ENCODE measurements around the gene OSBPL5. TPM values are rescaled to one million over a fixed set of nuclear protein-coding genes. Genes with fewer than 3 reads are reported as not detected.
"Not testable (repeated sequence)": the region's sequence is repeated elsewhere in the genome, so short reads cannot be mapped to it uniquely, and the experiment has no call there.

OSBPL5 gene
- total and polyA plus RNA-seq, 4 experiments from 2014 or later = 0.75 to 5.2 (median 2.9) TPM

DNA sequence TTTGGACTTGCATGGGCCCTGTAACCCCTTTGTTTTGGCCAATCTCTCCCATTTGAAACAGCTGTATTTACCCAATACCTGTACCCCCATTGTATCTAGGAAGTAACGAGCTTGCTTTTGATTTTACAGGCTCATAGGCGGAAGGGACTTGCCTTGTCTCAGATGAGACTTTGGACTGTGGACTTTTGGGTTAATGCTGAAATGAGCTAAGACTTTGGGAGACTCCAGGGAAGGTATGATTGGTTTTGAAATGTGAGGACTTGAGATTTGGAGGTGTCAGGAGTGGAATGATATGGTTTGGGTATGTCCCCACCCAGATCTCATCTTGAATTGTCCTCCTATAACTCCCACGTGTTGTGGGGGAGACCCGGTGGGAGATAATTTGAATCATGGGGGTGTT, 101.7 kb downstream of the OSBPL5 start:
- CTCF ChIA-PET (ENCODE audit: partially characterized antibody); H3K27ac ChIP-seq (ENCODE audit: low read depth, low read length); H3K4me3 ChIP-seq (ENCODE audit: low read length in 2 of 2); H3K9me3 Mint-ChIP-seq; intact Hi-C loops (cut with micrococcal nuclease); H3K4me1 Mint-ChIP-seq; DNase-seq; POLR2A ChIA-PET (ENCODE audit: partially characterized antibody); H3K9me3 ChIP-seq (ENCODE audit: control insufficient read depth in 1 of 2, low read length in 2 of 2); H3K27me3 ChIP-seq (ENCODE audit: insufficient read depth, low read length); H3K4me3 Mint-ChIP-seq; H3K4me1 ChIP-seq (ENCODE audit: insufficient read depth, low read length); H3K27ac Mint-ChIP-seq; H3K36me3 ChIP-seq (ENCODE audit: insufficient read depth, low read length); H3K36me3 Mint-ChIP-seq: not testable (repeated sequence)
- peaks cover 7 to 11% of the 10 kb centered on the region in 2 donors for H3K27me3 Mint-ChIP-seq

DNA sequence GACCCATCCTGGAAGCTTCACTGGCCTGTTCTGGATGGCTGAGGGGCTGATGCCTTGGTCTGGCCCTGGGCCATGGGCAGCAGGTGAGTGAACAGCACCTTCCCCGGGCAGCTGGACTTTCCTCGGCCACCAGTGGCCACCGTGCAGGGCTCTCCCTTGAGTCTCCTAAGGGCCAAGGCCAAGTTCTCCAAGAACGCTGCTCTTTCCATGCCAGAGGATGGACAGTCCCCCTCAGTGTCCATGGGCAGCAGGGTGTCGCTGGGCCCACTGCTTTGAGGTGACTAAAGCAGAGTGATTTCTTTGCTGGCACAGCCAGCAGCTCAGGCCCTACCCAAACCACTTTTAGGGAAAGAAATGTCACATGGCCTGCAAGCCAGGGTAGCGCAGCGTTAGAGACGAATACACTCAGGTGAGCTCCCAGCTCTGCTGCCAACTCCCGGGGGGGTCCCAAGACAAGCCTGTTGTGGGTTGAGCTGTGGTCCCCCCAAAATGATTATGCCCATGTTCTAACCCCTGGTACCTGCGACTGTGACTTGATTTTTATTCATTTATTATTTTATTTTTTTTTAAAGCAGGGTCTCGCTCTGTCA, 104.6 kb downstream of the OSBPL5 start:
- peaks cover 2 to 6% of the 10 kb centered on the region in 2 donors for H3K27me3 Mint-ChIP-seq
- ChIA-PET POLR2A (ENCODE audit: partially characterized antibody) (no interaction called here), CTCF (ENCODE audit: partially characterized antibody) (no interaction called here)
- no peak overlapping the region for H3K4me3 Mint-ChIP-seq
- no peak overlapping the region for H3K4me3 ChIP-seq (ENCODE audit: low read length in 2 of 2)
- H3K4me1 Mint-ChIP-seq = peaks cover 8 to 21% (median 14%) of the 10 kb centered on the region in 4 donors
- no peaks in the 10 kb centered on the region for H3K27me3 ChIP-seq (ENCODE audit: insufficient read depth, low read length)
- no peaks in the 10 kb centered on the region for H3K36me3 ChIP-seq (ENCODE audit: insufficient read depth, low read length)
- no peaks in the 10 kb centered on the region for H3K9me3 ChIP-seq (ENCODE audit: control insufficient read depth in 1 of 2, low read length in 2 of 2)
- no peak overlapping the region for H3K27ac Mint-ChIP-seq
- H3K9me3 Mint-ChIP-seq = no peaks in the 10 kb centered on the region
- H3K4me1 ChIP-seq (ENCODE audit: insufficient read depth, low read length) = peaks cover 10% of the 10 kb centered on the region
- H3K27ac ChIP-seq (ENCODE audit: low read depth, low read length) = no peak overlapping the region
- H3K36me3 Mint-ChIP-seq = peaks cover 0 to 3% of the 10 kb centered on the region in 2 donors
- intact Hi-C loops (cut with micrococcal nuclease) = no loop called here
- DNase-seq = no peak

DNA sequence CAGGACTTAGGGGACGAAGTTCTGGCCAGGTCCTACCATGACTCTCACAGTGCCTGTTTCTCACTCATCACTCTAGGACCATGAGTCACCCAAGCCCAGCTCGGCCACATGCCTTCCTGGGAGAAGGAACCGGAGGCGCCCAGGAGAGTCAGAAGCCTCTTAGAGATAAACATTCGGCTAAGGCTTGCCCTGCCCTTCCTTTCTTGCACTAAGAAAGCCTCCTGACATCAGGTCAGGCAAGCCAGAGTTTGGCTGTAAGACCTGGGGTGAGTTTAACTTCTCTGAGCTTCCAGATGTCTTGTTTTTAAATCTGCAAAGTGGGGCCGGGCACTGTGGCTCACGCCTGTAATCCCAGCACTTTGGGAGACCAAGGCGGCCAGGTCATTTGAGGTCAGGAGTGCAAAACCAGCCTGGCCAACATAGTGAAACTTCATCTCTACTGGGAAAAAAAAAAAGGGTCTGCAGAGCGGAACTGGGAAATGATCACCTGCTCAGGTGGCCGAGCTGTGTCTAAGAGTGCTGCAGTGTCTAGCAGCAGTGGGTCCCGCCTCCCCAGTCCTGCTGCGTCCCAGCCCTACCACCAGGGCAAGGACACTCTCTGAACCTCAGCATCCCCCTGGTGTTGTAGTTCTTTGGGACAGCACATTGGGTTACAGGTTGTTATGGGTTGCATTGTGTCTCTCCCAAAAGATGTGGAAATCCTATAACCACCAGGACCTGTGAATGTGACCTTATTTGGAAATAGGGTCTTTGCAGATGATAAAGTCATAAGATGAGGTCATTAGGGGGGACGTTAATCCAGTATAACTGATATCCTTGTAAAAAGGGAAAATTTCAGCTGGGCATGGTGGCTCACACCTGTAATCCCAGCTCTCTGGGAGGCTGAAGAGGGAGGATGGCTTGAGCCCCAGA, 106.1 kb downstream of the OSBPL5 start:
- intact Hi-C loops (cut with micrococcal nuclease) = no loop called here
- Histone ChIP-seq H3K36me3 (ENCODE audit: insufficient read depth, low read length) (peaks cover 2% of the 10 kb centered on the region), H3K9me3 (ENCODE audit: control insufficient read depth in 1 of 2, low read length in 2 of 2) (no peaks in the 10 kb centered on the region), H3K4me1 (ENCODE audit: insufficient read depth, low read length) (peaks cover 21% of the 10 kb centered on the region), H3K27ac (ENCODE audit: low read depth, low read length) (no peak overlapping the region), H3K4me3 (ENCODE audit: low read length in 2 of 2) (no peak overlapping the region), H3K27me3 (ENCODE audit: insufficient read depth, low read length) (no peaks in the 10 kb centered on the region)
- Mint-ChIP-seq H3K27ac (peak overlapping the region in 2 of 7 donors; percentile 59 to 64), H3K36me3 (peaks cover 0 to 10% of the 10 kb centered on the region in 2 donors), H3K4me3 (peak overlapping the region in 6 of 8 donors; percentile 29 to 62 (median 50)), H3K4me1 (peaks cover 15 to 35% (median 27%) of the 10 kb centered on the region in 4 donors), H3K27me3 (peaks cover 0 to 3% of the 10 kb centered on the region in 2 donors), H3K9me3 (no peaks in the 10 kb centered on the region)
- DNase-seq = no peak
- POLR2A ChIA-PET (ENCODE audit: partially characterized antibody) = no interaction called here
- CTCF ChIA-PET (ENCODE audit: partially characterized antibody) = no interaction called here

DNA sequence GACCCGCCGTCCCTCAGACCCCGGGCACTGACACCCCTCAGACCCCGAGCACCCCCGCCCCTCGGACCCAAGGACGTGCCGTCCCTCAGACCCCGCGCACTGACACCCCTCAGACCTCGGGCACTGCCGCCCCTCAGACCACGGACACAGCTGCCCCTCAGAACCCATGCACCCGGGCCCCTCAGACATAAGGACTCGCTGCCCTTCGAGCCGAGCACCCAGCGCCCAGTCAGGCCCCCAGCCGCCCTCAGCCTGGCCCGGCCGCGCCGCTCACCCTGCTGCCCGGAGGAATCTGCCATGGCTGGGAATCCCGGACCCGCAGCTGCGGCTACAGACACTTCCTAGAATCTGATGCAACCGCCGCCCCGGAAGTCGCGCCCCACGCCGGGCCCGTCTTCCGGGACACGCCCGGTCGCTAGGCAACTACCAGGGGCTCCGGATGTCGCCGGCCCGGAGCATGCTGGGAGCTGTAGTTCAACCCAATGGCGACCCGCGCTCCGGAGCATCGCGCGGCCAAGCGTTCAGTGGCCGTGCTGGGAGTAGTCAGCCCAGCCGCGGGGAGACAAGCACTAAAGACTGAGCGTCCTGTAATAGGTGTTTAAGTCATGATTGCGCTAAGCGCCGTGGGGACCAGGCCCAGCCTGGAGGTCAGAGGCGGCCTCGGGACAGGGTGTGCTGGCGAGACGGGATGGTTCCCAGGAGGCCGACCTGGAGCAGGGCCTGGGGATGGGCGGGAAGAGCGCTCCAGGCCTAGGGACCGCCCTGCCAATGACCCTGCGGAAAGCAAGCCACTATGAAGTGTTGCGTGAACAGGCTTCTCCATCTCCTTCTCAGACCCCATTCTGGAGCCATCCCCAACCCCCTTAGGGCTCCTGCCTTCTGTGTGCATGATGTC, 107.8 kb downstream of the OSBPL5 start, which contains the start of gene CARS1:
Gene CARS1 (minus strand): TSS at position 355 of the 895 bp plus-strand sequence. CDS start 56 bp downstream, at position 299.
- Mint-ChIP-seq H3K36me3 (peaks cover 0 to 13% of the 10 kb centered on the region in 2 donors), H3K27me3 (peaks cover 0 to 3% of the 10 kb centered on the region in 2 donors), H3K4me3 (peak within 1 kb of the TSS; percentile 86 to 93 (median 88)), H3K27ac (peak within 1 kb of the TSS; percentile 81 to 93 (median 90)), H3K4me1 (peaks cover 20 to 45% (median 35%) of the 10 kb centered on the region in 4 donors), H3K9me3 (no peaks in the 10 kb centered on the region)
- CTCF ChIA-PET (ENCODE audit: partially characterized antibody) = interaction anchor here (0.9 to 2.0 kb wide), 3 partner anchors 20 to 34 kb away, joined by 3 to 6 read pairs (median 4); no protein-coding TSS in a partner anchor
- Histone ChIP-seq H3K4me3 (ENCODE audit: low read length in 2 of 2) (peak within 1 kb of the TSS; percentile 58 to 85), H3K27ac (ENCODE audit: low read depth, low read length) (peak within 1 kb of the TSS; percentile 96), H3K36me3 (ENCODE audit: insufficient read depth, low read length) (peaks cover 6% of the 10 kb centered on the region), H3K9me3 (ENCODE audit: control insufficient read depth in 1 of 2, low read length in 2 of 2) (no peaks in the 10 kb centered on the region), H3K27me3 (ENCODE audit: insufficient read depth, low read length) (no peaks in the 10 kb centered on the region), H3K4me1 (ENCODE audit: insufficient read depth, low read length) (peaks cover 32% of the 10 kb centered on the region)
- intact Hi-C loops (cut with micrococcal nuclease) = loop anchor here (1.0 kb wide), 3 partner anchors 65 to 657 kb away; partner anchors contain the start of genes CDKN1C, NAP1L4 and TSSC4
- DNase-seq = peak; percentile 89 to 93 (median 90)
- POLR2A ChIA-PET (ENCODE audit: partially characterized antibody) = interaction anchor here (0.7 to 2.0 kb wide), 9 partner anchors 20 to 657 kb away, joined by 3 to 17 read pairs (median 4); partner anchors contain the start of genes KCNQ1OT1 and NAP1L4

DNA sequence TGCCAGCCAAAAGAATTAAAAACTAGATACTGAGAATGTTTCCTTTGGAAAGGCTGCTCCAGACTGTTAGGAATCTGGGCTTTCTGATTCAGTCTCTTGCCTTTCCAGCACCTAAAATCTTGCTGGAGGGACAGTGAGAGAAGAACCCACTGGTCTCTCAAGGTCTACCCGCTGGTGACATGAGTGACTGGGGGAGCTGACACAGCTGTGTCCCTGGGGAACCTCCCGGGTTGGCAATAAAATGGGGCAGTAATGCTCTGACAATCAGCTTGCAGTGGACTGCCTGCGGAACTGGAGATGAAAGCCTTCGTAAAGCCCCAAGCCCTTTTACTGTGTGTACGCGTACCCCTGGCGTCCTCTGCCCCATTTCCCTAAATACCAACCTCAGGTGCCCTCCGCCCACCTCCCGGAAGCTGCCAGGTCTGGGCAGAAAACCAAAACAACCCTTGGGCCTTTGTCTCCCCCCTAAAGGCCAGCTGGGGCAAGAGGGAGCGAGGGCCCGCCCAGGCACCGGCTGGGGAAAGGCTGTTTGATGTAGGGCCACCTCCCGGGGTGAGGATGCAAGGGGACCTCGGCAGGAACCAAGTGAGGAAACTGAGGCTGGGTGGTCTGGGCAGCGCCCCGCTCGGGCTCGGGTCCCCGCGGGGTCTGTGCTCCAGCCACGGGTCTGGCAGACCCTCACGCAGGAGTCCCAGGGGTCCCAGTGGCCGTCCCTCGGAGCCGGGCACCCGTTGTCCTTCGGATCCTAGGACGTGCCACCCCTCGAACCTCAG, 108.6 kb downstream of the OSBPL5 start:
- DNase-seq = peak in 4 of 5 donors; percentile 8 to 23 (median 16)
- H3K27me3 Mint-ChIP-seq = peaks cover 0 to 3% of the 10 kb centered on the region in 2 donors
- no peaks in the 10 kb centered on the region for H3K9me3 Mint-ChIP-seq
- peaks cover 32% of the 10 kb centered on the region for H3K4me1 ChIP-seq (ENCODE audit: insufficient read depth, low read length)
- peaks cover 0 to 17% of the 10 kb centered on the region in 2 donors for H3K36me3 Mint-ChIP-seq
- intact Hi-C loops (cut with micrococcal nuclease) = loop anchor here (1.0 kb wide), 3 partner anchors 64 to 656 kb away; partner anchors contain the start of genes CDKN1C, NAP1L4 and TSSC4
- ChIA-PET CTCF (ENCODE audit: partially characterized antibody) (interaction anchor here (1.4 to 2.0 kb wide), 2 partner anchors 19 to 34 kb away, joined by 4 to 6 read pairs; no protein-coding TSS in a partner anchor), POLR2A (ENCODE audit: partially characterized antibody) (interaction anchor here (0.7 to 2.0 kb wide), 8 partner anchors 19 to 657 kb away, joined by 3 to 17 read pairs (median 4); partner anchors contain the start of gene NAP1L4)
- H3K27ac ChIP-seq (ENCODE audit: low read depth, low read length) = peak overlapping the region; percentile 96
- peaks cover 6% of the 10 kb centered on the region for H3K36me3 ChIP-seq (ENCODE audit: insufficient read depth, low read length)
- peak overlapping the region; percentile 81 to 90 (median 90) for H3K27ac Mint-ChIP-seq
- H3K4me3 ChIP-seq (ENCODE audit: low read length in 2 of 2) = peak overlapping the region; percentile 58 to 85
- no peaks in the 10 kb centered on the region for H3K9me3 ChIP-seq (ENCODE audit: control insufficient read depth in 1 of 2, low read length in 2 of 2)
- H3K27me3 ChIP-seq (ENCODE audit: insufficient read depth, low read length) = no peaks in the 10 kb centered on the region
- H3K4me1 Mint-ChIP-seq = peaks cover 20 to 53% (median 36%) of the 10 kb centered on the region in 4 donors
- H3K4me3 Mint-ChIP-seq = peak overlapping the region; percentile 86 to 93 (median 88)

DNA sequence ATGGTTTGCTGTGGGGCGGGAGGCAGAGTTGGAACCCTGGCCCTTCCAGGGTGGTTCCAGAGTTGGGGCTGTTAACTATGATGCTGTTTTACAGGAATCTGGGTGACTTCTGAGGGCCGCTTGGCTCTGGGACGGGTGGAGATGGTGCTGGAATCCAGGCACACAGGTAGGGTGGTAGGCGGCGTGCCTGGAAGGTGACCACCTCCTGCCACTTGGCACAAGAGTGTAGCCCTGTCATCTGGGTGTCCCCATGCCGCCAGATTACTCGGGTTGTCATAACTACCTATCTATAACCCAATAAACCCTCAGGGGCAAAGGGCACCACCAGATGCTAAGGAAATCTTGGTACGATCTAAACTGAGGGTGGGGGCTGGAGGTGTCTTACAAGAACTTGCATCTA, 109.2 kb downstream of the OSBPL5 start:
- H3K9me3 ChIP-seq (ENCODE audit: control insufficient read depth in 1 of 2, low read length in 2 of 2) = no peaks in the 10 kb centered on the region
- Mint-ChIP-seq H3K27ac (peak overlapping the region; percentile 46 to 88 (median 85)), H3K36me3 (peaks cover 0 to 17% of the 10 kb centered on the region in 2 donors), H3K4me1 (peaks cover 22 to 57% (median 41%) of the 10 kb centered on the region in 4 donors), H3K9me3 (no peaks in the 10 kb centered on the region), H3K27me3 (no peaks in the 10 kb centered on the region), H3K4me3 (peak overlapping the region; percentile 80 to 91 (median 86))
- H3K4me1 ChIP-seq (ENCODE audit: insufficient read depth, low read length) = peaks cover 33% of the 10 kb centered on the region
- H3K27ac ChIP-seq (ENCODE audit: low read depth, low read length) = peak overlapping the region; percentile 96
- POLR2A ChIA-PET (ENCODE audit: partially characterized antibody) = interaction anchor here (1.8 to 2.0 kb wide), 2 partner anchors 42 to 66 kb away, joined by 9 to 17 read pairs; no protein-coding TSS in a partner anchor
- H3K27me3 ChIP-seq (ENCODE audit: insufficient read depth, low read length) = no peaks in the 10 kb centered on the region
- H3K4me3 ChIP-seq (ENCODE audit: low read length in 2 of 2) = peak overlapping the region; percentile 58 to 85
- H3K36me3 ChIP-seq (ENCODE audit: insufficient read depth, low read length) = peaks cover 6% of the 10 kb centered on the region
- intact Hi-C loops (cut with micrococcal nuclease) = no loop called here
- CTCF ChIA-PET (ENCODE audit: partially characterized antibody) = interaction anchor here (2.0 kb wide), 1 partner anchor 35 kb away, joined by 6 read pairs; no protein-coding TSS in a partner anchor
- no peak for DNase-seq
